ENCODE data around the gene POU6F1. TPM values are rescaled to one million over a fixed set of nuclear protein-coding genes. Genes with fewer than 3 reads are reported as not detected.

The POU6F1 gene
- total and polyA plus RNA-seq, 5 donors from 2014 or later: 0.74 to 25.1 (median 2.5) TPM

DNA sequence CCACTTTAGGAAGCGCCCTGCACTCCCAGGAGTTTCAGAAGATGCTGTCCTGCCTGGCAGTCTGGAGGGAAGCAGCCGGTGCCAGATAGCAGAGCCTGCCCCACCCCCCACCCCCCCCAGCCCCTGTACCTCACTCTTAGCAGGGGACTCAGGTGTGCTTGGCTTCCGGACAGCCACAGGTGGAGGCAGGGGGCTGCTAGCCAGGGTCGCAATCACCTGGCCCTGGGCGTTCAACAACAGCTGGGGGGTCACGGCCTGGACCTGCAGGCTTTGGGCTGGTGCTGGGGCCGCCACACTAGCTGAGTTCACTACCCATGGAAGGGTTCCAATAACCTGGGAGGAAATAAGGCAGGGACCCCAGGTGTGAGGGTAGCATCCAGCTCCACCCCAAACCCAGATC is 22.0 kb downstream of the POU6F1 start:
- H3K4me3 Mint-ChIP-seq: no peak overlapping the region

GRCh38 chr12:51192284-51192671 is 25.6 kb downstream of the POU6F1 start:
- peaks cover 16% of the 10 kb centered on the region for H3K36me3 ChIP-seq (ENCODE audit: control insufficient read depth, insufficient read depth, low read length)
- H3K4me3 ChIP-seq (ENCODE audit: low read depth, low read length): no peak overlapping the region
- ATAC-seq (ENCODE audit: low read depth in 2 of 2) (no peak), DNase-seq (no peak)
- H3K27me3 Mint-ChIP-seq: no peaks in the 10 kb centered on the region
- no peak overlapping the region for H3K27ac ChIP-seq (ENCODE audit: insufficient read depth, low read length, poor library complexity, severe bottlenecking)
- H3K4me1 Mint-ChIP-seq: no peaks in the 10 kb centered on the region
- H3K4me1 ChIP-seq (ENCODE audit: control insufficient read depth, insufficient read depth, low read length, poor library complexity, severe bottlenecking): no peaks in the 10 kb centered on the region
- H3K36me3 Mint-ChIP-seq: peaks cover 35% of the 10 kb centered on the region
- H3K27ac Mint-ChIP-seq: no peak overlapping the region
- no peaks in the 10 kb centered on the region for H3K27me3 ChIP-seq (ENCODE audit: control insufficient read depth, insufficient read depth, low read length)
- H3K4me3 Mint-ChIP-seq: no peak overlapping the region
- peaks cover 0 to 2% (median 0%) of the 10 kb centered on the region in 7 donors for H3K9me3 Mint-ChIP-seq
- H3K9me3 ChIP-seq (ENCODE audit: control insufficient read depth in 2 of 2, low read length in 2 of 2): no peaks in the 10 kb centered on the region

More for the DNA sequence above, 22.0 kb downstream of the POU6F1 start:
- no peak for DNase-seq
- no peak overlapping the region for H3K27ac Mint-ChIP-seq
- no peaks in the 10 kb centered on the region for H3K9me3 ChIP-seq (ENCODE audit: control insufficient read depth in 2 of 2, low read length in 2 of 2)
- no peak for ATAC-seq (ENCODE audit: low read depth in 2 of 2)
- H3K4me1 ChIP-seq (ENCODE audit: control insufficient read depth, insufficient read depth, low read length, poor library complexity, severe bottlenecking): no peaks in the 10 kb centered on the region
- H3K4me3 ChIP-seq (ENCODE audit: low read depth, low read length): no peak overlapping the region
- H3K27me3 Mint-ChIP-seq: no peaks in the 10 kb centered on the region
- H3K27ac ChIP-seq (ENCODE audit: insufficient read depth, low read length, poor library complexity, severe bottlenecking): no peak overlapping the region
- H3K36me3 Mint-ChIP-seq: peaks cover 26% of the 10 kb centered on the region
- no peaks in the 10 kb centered on the region for H3K27me3 ChIP-seq (ENCODE audit: control insufficient read depth, insufficient read depth, low read length)
- H3K4me1 Mint-ChIP-seq: no peaks in the 10 kb centered on the region
- peaks cover 0 to 2% (median 0%) of the 10 kb centered on the region in 7 donors for H3K9me3 Mint-ChIP-seq
- H3K36me3 ChIP-seq (ENCODE audit: control insufficient read depth, insufficient read depth, low read length): peaks cover 6% of the 10 kb centered on the region

GRCh38 chr12:51191516-51192283 is 26.2 kb downstream of the POU6F1 start:
- no peak for DNase-seq
- Mint-ChIP-seq H3K4me3 (no peak overlapping the region), H3K4me1 (no peaks in the 10 kb centered on the region)

GRCh38 chr12:51190820-51191219 is 27.0 kb downstream of the POU6F1 start:
- no peaks in the 10 kb centered on the region for H3K9me3 ChIP-seq (ENCODE audit: control insufficient read depth in 2 of 2, low read length in 2 of 2)
- Mint-ChIP-seq H3K27ac (peak overlapping the region in 1 of 3 donors; percentile 16), H3K27me3 (no peaks in the 10 kb centered on the region), H3K4me3 (no peak overlapping the region), H3K9me3 (peaks cover 0 to 2% (median 0%) of the 10 kb centered on the region in 7 donors), H3K36me3 (peaks cover 30% of the 10 kb centered on the region), H3K4me1 (no peaks in the 10 kb centered on the region)
- H3K36me3 ChIP-seq (ENCODE audit: control insufficient read depth, insufficient read depth, low read length): peaks cover 16% of the 10 kb centered on the region
- no peak overlapping the region for H3K27ac ChIP-seq (ENCODE audit: insufficient read depth, low read length, poor library complexity, severe bottlenecking)
- no peaks in the 10 kb centered on the region for H3K27me3 ChIP-seq (ENCODE audit: control insufficient read depth, insufficient read depth, low read length)
- no peak overlapping the region for H3K4me3 ChIP-seq (ENCODE audit: low read depth, low read length)
- H3K4me1 ChIP-seq (ENCODE audit: control insufficient read depth, insufficient read depth, low read length, poor library complexity, severe bottlenecking): no peaks in the 10 kb centered on the region
- ATAC-seq (ENCODE audit: low read depth in 2 of 2) (no peak), DNase-seq (no peak)

More at GRCh38 chr12:51191516-51192283, 26.2 kb downstream of the POU6F1 start:
- no peak overlapping the region for H3K4me3 ChIP-seq (ENCODE audit: low read depth, low read length)
- H3K27me3 ChIP-seq (ENCODE audit: control insufficient read depth, insufficient read depth, low read length): no peaks in the 10 kb centered on the region
- H3K27ac Mint-ChIP-seq: no peak overlapping the region
- no peaks in the 10 kb centered on the region for H3K9me3 ChIP-seq (ENCODE audit: control insufficient read depth in 2 of 2, low read length in 2 of 2)
- no peaks in the 10 kb centered on the region for H3K27me3 Mint-ChIP-seq
- peaks cover 0 to 2% (median 0%) of the 10 kb centered on the region in 7 donors for H3K9me3 Mint-ChIP-seq
- peaks cover 16% of the 10 kb centered on the region for H3K36me3 ChIP-seq (ENCODE audit: control insufficient read depth, insufficient read depth, low read length)
- H3K36me3 Mint-ChIP-seq: peaks cover 34% of the 10 kb centered on the region
- H3K4me1 ChIP-seq (ENCODE audit: control insufficient read depth, insufficient read depth, low read length, poor library complexity, severe bottlenecking): no peaks in the 10 kb centered on the region
- H3K27ac ChIP-seq (ENCODE audit: insufficient read depth, low read length, poor library complexity, severe bottlenecking): no peak overlapping the region
- no peak for ATAC-seq (ENCODE audit: low read depth in 2 of 2)

- Histone ChIP-seq H3K27me3 (ENCODE audit: control insufficient read depth, insufficient read depth, low read length) (no peaks in the 10 kb centered on the region), H3K36me3 (ENCODE audit: control insufficient read depth, insufficient read depth, low read length) (peaks cover 16% of the 10 kb centered on the region), H3K27ac (ENCODE audit: insufficient read depth, low read length, poor library complexity, severe bottlenecking) (no peak overlapping the region), H3K9me3 (ENCODE audit: control insufficient read depth in 2 of 2, low read length in 2 of 2) (no peaks in the 10 kb centered on the region), H3K4me3 (ENCODE audit: low read depth, low read length) (no peak overlapping the region), H3K4me1 (ENCODE audit: control insufficient read depth, insufficient read depth, low read length, poor library complexity, severe bottlenecking) (no peaks in the 10 kb centered on the region)
- Mint-ChIP-seq H3K36me3 (peaks cover 26% of the 10 kb centered on the region), H3K4me1 (no peaks in the 10 kb centered on the region), H3K27me3 (no peaks in the 10 kb centered on the region), H3K27ac (no peak overlapping the region), H3K4me3 (no peak overlapping the region), H3K9me3 (peaks cover 0 to 2% (median 0%) of the 10 kb centered on the region in 7 donors)
- DNase-seq (no peak), ATAC-seq (ENCODE audit: low read depth in 2 of 2) (no peak)
These were observed 28.0 kb downstream of the POU6F1 start for GRCh38 chr12:51189790-51190355.

DNA sequence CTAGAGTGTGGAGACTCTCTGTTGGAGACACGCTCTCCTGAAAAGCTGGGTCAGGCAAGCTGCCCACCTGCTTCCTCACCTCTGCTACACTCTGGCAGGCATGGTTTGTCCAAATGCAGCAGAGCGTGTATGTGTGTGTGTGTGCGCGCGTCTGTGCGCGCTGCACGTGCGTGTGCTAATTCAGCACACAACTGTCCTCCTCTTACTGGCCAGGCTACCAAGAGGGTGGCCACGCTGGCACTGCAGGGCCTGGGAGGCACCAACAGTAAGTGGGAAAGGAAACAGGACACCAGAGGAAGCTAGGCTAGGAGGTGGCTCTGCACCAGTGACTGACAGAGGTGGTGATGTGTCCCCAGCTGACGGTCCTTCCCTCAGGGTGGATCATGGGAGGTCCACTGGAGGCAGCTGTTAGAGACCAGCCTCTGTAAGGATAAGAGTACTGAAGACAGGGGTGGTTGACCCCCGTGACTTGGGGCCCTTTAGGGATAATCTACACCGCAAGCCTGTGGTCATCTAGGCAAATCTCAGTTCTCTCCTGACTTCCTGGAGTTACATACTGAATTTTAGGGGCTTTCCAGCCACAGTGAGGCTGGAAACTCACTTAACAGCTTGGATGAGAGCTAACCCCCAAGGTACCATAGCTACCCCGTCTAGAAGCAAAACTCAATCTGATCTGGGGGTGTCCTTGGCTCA is 29.4 kb downstream of the POU6F1 start:
- Mint-ChIP-seq H3K27ac (no peak overlapping the region), H3K4me3 (no peak overlapping the region), H3K9me3 (peaks cover 0 to 2% (median 0%) of the 10 kb centered on the region in 7 donors), H3K27me3 (no peaks in the 10 kb centered on the region), H3K4me1 (no peaks in the 10 kb centered on the region), H3K36me3 (peaks cover 26% of the 10 kb centered on the region)
- Histone ChIP-seq H3K4me3 (ENCODE audit: low read depth, low read length) (no peak overlapping the region), H3K27ac (ENCODE audit: insufficient read depth, low read length, poor library complexity, severe bottlenecking) (no peak overlapping the region), H3K27me3 (ENCODE audit: control insufficient read depth, insufficient read depth, low read length) (peaks cover 2% of the 10 kb centered on the region), H3K9me3 (ENCODE audit: control insufficient read depth in 2 of 2, low read length in 2 of 2) (no peaks in the 10 kb centered on the region), H3K4me1 (ENCODE audit: control insufficient read depth, insufficient read depth, low read length, poor library complexity, severe bottlenecking) (no peaks in the 10 kb centered on the region), H3K36me3 (ENCODE audit: control insufficient read depth, insufficient read depth, low read length) (peaks cover 16% of the 10 kb centered on the region)
- DNase-seq (no peak), ATAC-seq (ENCODE audit: low read depth in 2 of 2) (no peak)

- H3K27ac ChIP-seq (ENCODE audit: insufficient read depth, low read length, poor library complexity, severe bottlenecking): no peak overlapping the region
- no peak overlapping the region for H3K4me3 ChIP-seq (ENCODE audit: low read depth, low read length)
- no peaks in the 10 kb centered on the region for H3K9me3 ChIP-seq (ENCODE audit: control insufficient read depth in 2 of 2, low read length in 2 of 2)
- DNase-seq: no peak
- peaks cover 0 to 2% (median 0%) of the 10 kb centered on the region in 7 donors for H3K9me3 Mint-ChIP-seq
- no peak overlapping the region for H3K4me3 Mint-ChIP-seq
- H3K27me3 ChIP-seq (ENCODE audit: control insufficient read depth, insufficient read depth, low read length): peaks cover 2% of the 10 kb centered on the region
- no peaks in the 10 kb centered on the region for H3K4me1 ChIP-seq (ENCODE audit: control insufficient read depth, insufficient read depth, low read length, poor library complexity, severe bottlenecking)
- H3K36me3 ChIP-seq (ENCODE audit: control insufficient read depth, insufficient read depth, low read length): peaks cover 16% of the 10 kb centered on the region
- no peaks in the 10 kb centered on the region for H3K27me3 Mint-ChIP-seq
- H3K4me1 Mint-ChIP-seq: no peaks in the 10 kb centered on the region
- H3K36me3 Mint-ChIP-seq: peaks cover 22% of the 10 kb centered on the region
- no peak overlapping the region for H3K27ac Mint-ChIP-seq
- ATAC-seq (ENCODE audit: low read depth in 2 of 2): no peak
These were observed 30.4 kb downstream of the POU6F1 start for GRCh38 chr12:51187370-51187987.
